ENCODE results near the gene BTBD9.

The BTBD9 gene

GRCh38 chr6:38153798-38154345 lies 485.9 kb downstream of the BTBD9 start:
- no peak for DNase-seq

GRCh38 chr6:38153076-38153797 lies 486.5 kb downstream of the BTBD9 start:
- no peak for DNase-seq

- no peak for DNase-seq
Observed at GRCh38 chr6:38152620-38153019, 487.1 kb downstream of the BTBD9 start.

GRCh38 chr6:38151580-38152500 lies 487.9 kb downstream of the BTBD9 start:
- no peak for DNase-seq

- DNase-seq: no peak
Observed at GRCh38 chr6:38150681-38151296, 488.9 kb downstream of the BTBD9 start.

- DNase-seq: no peak
Observed at GRCh38 chr6:38150021-38150420, 489.7 kb downstream of the BTBD9 start.

GRCh38 chr6:38149531-38149930 lies 490.2 kb downstream of the BTBD9 start:
- no peak for DNase-seq

GRCh38 chr6:38148606-38149005 lies 491.1 kb downstream of the BTBD9 start:
- DNase-seq: no peak

- no peak for DNase-seq
Observed at GRCh38 chr6:38146734-38147027, 493.0 kb downstream of the BTBD9 start.

GRCh38 chr6:38146021-38146733 lies 493.6 kb downstream of the BTBD9 start:
- no peak for DNase-seq

GRCh38 chr6:38144365-38144945 lies 495.3 kb downstream of the BTBD9 start:
- DNase-seq: no peak

- DNase-seq: no peak
Observed at GRCh38 chr6:38143191-38144150, 496.3 kb downstream of the BTBD9 start.

- DNase-seq: no peak
Observed at GRCh38 chr6:38142178-38142902, 497.4 kb downstream of the BTBD9 start.

- DNase-seq: no peak
Observed at GRCh38 chr6:38141716-38142115, 498.0 kb downstream of the BTBD9 start.

GRCh38 chr6:38141085-38141484 lies 498.6 kb downstream of the BTBD9 start:
- no peak for DNase-seq

- no peak for DNase-seq
Observed at GRCh38 chr6:38138374-38138773, 501.4 kb downstream of the BTBD9 start.

GRCh38 chr6:38137608-38138265 lies 502.0 kb downstream of the BTBD9 start:
- DNase-seq: no peak

- no peak for DNase-seq
Observed at GRCh38 chr6:38136547-38136946, 503.2 kb downstream of the BTBD9 start.

GRCh38 chr6:38134704-38135088 lies 505.0 kb downstream of the BTBD9 start:
- DNase-seq: no peak

All from stimulated activated CD4-positive, alpha-beta T cell treated with anti-CD3 and anti-CD28 coated beads, Interleukin-4, amount 100 ng/mL, for 24 hours (primary cell).